ENCODE measurements around the gene LRRC9.
"Not testable (repeated sequence)": the region's sequence is repeated elsewhere in the genome, so short reads cannot be mapped to it uniquely, and the experiment has no call there.

The LRRC9 gene

DNA sequence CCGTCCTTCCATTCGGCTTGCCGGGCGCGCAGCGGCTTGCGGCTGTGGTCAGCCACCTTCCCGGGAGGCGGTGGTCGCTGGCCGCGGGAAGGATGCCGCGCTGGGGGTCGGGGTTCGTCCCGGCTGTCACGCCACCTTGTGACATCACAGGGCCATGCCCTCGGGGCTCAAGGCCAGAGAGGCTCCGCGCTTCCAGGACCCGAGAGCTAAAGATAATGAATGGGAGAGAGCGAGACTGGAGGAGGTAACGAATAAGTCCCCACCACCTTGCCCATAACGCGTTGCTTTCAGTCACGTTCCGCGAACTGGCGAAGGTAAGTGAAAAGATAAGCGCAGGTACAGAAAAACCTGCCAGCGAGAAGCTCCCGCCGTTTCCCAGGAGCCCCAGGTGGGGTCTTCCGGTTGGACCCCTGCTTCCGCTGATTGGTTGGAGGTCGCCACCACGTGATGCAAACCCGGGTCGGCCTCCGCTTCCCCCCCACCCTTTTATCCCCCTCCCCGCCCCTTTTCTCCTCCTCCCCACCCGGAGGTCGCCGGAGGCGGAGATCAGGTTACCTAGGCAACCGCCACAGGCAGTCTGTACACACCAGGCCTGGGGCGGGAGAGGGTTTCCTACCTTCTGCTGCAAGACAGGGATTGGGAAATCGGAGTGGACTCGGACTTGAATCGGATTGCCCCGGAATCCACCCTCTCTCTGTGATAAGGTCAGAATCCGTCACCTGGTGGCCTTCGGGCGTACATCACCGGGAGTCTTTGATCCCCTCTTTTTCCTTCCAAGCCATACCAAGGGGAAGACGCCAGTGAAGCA, at the start of gene LRRC9:
Gene LRRC9, plus strand, starts transcription at position 575 of the 808 bp plus-strand sequence.
- DNase-seq (ENCODE audit: low read depth) = no peak

DNA sequence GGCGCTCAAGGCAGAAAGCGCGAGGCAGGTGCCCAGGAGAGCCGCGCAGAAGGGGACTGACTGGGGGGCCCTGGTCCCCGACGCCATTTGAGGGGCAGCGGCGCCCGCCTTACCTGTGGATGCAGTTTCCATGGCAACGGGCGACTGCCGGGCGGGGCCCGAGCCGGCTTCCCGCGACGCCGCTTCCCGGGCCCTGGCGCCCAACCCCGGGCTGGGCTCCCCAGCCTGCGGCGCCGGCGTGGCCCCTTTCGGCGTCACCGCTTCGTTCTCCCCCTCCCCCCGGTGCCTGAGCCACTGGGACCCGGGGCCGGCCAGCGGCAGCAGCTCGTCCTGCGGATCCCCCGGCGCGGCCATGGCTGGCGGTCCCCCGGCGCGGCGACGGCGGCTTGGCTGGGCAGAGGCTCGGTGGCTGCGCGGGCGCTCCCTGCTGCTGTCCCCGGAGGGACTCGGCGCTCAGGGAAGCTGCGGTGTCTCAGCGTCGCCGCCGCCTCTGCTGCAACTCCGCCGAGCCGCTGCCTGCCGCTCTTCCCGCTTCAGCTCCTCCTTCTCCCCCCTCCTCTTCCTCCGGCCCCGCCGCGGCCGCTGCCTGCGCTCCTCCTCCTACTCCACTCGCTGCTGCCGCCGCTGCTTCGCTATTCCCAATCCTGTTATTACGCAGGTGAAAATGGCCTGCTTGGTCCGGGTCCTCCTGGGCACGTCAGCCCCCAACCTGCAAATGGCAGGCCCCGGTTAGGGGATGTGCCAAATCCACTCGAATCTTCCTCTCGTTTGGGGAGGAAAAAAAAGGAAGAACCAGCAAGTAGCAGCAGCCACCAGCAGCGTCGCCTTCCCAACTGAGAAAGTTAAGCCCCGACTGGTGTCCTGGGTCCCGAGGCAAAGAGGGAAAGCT, 49.4 kb upstream of the LRRC9 start, which contains the start of gene RTN1:
Gene RTN1, minus strand, starts transcription at position 500 of the 889 bp plus-strand sequence. Its CDS starts 146 bp downstream, at position 354.
- no peak for DNase-seq (ENCODE audit: low read depth)

DNA sequence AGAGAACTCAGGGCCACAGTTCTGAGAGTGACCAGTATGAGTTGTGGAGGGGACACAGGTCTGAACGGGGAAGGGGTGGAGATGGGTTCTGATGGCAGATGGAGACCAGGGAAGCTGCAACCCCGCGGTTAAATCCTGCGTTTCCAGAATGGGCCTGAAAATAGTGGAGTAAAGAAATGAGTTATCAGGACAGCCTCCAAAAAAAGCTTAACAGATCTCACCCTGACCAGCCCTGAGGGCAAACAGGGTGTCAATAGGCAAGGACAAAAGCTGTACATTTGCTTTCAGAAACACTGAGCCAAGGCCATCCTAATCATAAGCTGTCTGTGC, 48.8 kb upstream of the LRRC9 start:
- no peak for DNase-seq (ENCODE audit: low read depth)

DNA sequence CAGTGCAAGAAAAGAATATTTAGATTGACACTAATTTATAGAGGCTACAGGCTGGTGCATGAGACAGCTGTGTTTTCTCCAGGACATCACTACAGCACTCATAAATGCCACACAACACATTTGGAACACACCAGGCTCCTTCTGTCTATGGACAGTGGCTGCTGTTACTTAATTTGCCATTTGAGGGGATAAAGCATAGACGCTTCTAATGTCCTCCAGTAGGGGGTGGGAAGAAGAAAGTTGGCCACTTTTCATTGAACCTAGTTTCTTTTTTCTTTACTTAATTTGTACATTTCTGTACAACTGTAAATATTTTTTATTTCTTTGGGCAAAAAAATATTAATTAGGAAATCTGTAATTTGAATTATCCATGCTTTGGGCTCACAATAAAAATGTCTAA, 37.0 kb upstream of the LRRC9 start:
- DNase-seq (ENCODE audit: low read depth) = no peak

DNA sequence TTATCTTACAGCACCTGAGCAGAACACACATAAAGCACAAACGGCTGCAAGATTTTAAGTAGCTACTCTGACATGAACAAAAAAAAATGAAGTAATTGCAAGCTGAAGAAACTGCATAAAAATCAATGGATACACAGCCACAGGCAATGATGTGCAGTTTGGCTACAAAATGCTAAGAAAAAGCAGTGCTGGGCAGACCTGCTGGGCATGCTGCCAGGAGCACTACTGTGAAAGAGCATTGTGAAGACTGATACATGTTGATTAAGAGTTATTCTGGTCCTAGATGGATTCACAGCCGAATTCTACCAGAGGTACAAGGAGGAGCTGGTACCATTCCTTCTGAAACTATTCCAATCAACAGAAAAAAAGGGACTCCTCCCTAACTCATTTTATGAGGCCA, 29.3 kb upstream of the LRRC9 start:
- DNase-seq (ENCODE audit: low read depth) = no peak

DNA sequence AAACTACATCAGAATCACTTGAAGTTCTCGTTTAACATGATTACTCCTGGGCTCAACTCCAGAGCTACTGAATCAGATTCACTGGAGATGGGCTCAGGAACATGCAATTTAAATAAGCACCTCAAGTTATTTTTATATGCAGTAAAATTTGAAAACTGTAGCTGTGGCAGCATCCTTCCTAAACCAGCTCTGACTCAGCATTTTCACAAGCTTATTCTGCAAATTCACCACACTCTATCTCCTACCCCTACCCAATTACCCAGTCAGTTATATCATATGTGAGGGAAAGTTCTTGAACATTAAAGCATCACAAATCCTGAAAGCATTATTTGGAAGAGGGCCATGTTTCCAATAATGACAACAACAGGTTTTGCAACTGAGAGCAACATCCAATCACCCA, 24.2 kb upstream of the LRRC9 start:
- DNase-seq (ENCODE audit: low read depth) = no peak

DNA sequence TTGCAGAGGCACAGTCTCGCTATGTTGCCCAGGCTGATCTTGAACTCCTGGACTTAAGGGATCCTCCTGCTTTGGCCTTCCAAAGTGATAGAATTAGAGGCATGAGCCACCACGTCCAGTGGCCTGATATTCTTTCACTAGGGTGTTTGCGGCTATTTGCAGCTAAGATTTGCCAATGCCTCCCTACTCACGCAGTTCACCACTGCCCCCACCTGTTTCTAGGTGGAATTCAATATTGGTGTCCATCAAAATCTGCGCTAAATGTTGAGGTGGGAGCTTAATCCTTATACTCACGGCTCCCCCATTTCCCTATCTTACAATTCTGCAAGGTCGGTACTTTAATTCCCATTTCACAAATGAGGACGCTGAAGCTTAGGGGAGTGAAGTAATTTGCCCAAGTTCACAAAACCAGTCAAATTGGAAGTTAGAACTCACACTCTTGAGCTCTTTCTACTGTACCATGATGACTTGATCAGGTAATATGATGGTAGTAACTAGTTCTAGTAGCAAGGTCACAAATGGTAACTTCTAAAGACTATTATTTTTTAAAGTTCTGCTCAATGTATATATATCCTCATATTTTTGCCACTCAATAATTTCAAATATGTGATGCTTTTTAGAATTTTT, 22.1 kb upstream of the LRRC9 start:
- DNase-seq (ENCODE audit: low read depth) = no peak

DNA sequence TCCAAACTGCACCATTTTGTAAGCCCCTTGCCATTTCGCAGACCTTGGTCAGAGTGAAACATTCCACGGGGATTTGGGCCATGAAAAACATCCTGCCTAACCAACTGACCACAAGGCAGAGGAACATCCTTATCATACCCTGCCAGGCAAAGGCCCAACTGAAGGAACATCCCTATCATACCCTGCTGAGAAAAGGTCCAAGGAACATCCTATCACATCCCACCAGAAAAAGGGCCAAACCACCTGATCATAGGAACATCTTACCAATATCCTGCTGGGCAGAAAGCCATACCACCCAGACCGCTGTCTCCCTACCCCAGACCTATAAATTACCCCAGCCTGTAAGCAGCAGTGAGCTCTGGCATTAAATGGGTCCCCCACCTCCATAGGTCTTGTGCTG, 19.4 kb upstream of the LRRC9 start:
- no peak for DNase-seq (ENCODE audit: low read depth)

DNA sequence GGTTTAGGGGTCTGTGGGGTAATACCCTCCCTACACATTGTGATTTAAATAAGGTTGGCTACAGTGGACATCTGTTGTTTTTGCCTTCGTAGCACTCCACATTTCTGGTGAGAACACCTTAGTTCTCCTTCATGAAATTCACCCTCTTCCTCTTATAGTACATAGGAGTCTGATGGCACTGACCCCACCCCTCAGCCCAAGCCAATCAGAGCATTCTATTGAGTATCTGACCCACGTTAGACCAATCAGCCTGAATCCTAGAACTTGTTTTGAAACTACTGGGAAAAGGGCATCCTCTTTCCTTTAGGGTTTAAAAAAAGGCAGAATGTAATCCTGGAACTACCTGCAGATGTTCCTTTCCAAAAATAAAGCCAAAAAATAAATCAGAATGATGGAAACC, 15.8 kb upstream of the LRRC9 start:
- DNase-seq (ENCODE audit: low read depth) = no peak

DNA sequence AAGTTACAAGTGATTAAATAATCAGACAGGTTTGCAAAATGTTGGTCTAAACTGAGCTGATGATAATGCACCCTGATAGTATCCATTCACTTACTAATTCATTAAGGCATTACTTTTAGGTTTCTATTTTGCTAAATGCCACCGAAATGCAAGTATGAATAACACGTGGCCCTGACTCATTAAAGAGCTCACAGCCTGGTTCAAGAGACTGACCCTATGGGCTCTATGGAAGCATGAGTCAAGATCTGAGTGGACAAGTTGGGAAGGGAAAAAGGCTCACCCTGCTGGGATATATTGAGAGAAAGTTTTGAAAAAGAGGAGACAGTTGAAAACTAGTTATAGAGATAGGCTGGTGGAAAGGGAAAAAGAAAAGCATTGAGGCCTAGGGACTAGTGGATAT, 14.8 kb upstream of the LRRC9 start:
- DNase-seq (ENCODE audit: low read depth) = no peak

DNA sequence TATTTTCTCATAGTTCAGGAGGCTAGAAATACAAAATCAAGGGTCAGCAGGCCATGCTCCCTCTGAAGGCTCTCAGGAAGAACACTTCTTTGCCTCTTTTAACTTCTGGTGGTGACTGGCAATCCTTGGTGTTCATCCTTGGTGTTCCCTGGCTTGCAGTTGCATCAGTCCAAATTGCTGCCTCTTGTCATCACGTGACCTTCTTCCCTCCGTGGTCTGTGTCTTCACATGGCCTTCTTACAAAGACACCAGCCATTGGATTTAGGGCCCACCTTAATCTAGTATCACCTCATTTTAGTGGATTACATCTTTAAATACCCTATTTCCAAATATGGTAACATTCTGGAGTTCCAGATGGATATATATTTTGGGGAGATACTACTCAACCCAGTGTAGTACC, 7.5 kb upstream of the LRRC9 start:
- no peak for DNase-seq (ENCODE audit: low read depth)

DNA sequence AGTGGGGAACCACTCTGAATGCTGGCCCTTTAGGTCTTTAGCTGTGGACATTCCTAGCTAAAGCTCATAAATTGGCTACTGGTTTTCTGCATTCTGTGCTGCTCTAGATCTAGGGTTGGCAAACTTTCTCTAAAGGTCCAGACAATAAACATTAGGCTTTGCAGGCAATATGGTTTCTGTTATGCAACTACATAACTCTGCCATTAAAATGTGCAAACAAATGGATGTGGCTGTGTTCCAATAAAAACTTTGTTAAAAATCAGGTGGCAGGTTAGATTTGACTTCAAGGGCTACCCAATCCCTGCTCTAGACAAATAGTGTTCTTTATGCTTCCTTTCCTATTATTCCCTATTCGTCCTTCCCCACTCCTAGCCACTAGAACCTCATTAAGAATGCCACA, 6.8 kb upstream of the LRRC9 start:
- DNase-seq (ENCODE audit: low read depth) = no peak

DNA sequence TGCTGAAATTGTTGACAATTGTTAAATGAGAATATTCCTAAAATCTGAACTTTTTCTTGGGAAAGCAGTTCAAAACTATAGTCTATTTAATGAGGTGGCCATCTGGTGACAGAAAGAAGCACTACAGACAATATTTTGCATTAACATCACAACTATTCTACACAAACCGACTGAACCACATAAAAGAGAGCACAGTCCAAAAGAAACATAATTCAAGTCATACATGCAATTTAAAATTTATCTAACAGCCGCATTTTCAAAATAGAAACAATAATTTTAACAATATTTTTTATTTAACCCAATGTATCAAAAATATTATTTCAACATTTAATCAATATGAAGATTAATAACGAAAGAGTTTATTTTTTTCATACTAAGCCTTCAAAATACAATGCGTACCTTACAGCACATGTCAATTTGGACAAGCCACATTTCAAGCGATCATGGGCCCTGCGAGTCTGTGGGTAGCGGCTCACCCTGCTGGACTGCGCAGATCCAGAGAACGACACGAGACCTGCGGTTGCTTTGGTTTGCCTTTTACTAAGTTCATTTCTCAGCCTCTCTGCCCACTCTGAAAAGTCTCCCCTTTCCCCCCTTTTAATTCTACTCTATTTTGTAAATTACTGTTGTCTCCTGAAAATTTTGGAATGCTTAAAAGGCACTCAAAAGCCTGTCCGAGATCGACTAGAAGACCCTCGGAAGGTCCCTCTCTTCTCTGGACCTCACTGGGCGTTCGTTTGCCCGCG, 947 bp upstream of the LRRC9 start:
- DNase-seq (ENCODE audit: low read depth) = no peak

DNA sequence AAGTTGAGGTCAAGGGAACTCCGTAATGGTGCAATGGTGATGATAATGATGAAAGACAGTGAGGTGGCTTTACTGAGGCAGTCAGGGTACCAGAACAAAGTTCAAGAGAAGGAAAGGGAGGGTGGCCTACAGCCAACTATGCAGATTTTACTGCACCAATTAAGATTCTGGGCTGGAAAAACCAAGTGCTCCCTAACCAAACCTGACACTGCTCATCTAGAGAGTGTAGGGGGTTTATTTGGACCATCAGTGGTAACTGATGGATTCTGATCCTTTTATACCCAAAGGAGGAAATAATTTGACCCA, 387 bp downstream of the LRRC9 start:
- DNase-seq (ENCODE audit: low read depth) = no peak

DNA sequence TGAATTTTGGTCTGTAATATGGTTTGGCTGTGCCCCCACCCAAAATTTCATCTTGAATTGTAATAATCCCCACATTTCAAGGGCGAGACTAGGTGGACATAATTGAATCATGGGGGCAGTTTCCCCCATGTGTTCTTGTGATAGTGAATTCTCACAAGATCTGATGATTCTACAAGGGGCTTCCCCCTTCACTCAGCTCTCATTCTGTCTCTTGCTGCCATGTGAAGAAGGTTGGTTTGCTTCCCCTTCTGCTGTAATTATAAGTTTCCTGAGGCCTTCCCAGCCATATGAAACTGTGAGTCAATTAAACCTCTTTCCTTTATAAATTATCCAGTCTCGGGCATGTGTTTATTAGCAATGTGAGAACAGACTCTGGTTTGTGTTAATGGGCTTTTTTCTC, 5.9 kb downstream of the LRRC9 start:
- no peak for DNase-seq (ENCODE audit: low read depth)

DNA sequence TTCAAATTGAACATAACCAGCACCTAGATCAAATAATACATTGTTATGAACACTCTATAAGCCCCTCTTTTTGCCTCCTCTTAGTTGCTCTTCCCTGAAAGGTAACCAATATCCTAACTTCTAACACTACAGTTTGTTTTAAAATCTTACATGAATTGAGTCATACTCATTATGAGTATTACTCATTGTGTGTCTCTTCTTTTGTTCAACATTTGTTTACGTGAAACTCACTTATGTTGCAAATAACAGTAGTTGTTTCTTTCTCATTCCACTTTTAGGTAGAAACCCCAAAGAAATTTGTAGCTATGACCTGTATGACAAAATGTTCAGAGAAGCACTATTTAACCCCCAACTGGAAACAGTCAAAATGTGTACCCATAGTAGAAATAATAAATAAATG, 6.6 kb downstream of the LRRC9 start:
- no peak for DNase-seq (ENCODE audit: low read depth)

DNA sequence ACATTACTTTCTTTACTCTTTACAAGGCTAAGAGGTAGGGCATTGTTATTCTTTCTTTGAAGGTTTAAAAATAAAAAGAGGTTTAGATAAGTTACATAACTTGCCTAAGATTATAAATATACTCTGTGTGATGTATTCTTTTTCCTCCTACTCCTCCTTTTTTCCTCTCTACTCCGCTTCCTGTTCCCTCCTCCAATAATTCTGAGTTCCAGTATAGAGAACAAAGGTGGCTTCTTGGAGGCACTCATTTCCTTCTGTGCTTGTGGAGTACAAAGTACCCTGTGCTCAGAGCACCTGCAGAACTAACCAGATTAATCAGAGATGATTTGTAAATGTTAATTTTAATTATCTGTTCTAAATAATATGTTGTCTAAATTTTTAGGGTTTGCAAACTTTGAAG, 11.3 kb downstream of the LRRC9 start:
- no peak for DNase-seq (ENCODE audit: low read depth)

DNA sequence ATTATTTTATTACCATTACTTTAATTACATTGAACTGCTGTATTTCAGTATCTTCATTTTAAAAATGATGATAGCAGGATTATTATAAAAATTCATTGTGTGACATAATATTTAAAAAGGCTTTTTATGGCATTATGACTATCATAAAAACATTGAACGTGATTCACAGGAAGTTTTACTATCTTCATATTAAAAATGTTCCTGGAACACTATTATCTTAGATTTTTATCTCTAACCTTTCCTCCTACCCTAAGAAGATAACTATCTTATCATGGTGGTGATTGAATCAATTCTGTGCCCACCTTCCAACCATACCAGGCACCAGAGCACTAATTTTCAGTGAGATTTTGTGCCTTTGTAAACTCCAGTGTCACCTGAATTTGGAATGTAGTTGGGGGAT, 16.2 kb downstream of the LRRC9 start:
- no peak for DNase-seq (ENCODE audit: low read depth)

DNA sequence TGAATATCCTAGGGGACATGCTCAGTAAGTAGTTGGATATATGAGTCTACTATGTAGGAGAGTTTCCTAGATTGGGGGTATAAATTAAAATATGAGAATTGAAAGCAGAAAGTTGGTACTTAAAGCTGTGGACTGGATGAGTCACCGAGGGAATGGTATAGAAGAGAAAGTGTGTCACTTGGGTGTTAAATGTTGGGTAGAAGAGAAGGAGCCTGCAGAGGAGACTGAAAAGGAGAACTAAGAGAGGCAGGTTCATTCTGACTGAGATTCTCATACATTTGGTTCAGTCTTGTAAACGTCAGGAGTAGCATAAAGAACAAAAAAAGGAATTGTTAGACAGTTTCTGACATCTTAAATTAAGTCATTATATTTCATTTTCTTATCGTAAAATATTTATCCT, 19.9 kb downstream of the LRRC9 start:
- no peak for DNase-seq (ENCODE audit: low read depth)

DNA sequence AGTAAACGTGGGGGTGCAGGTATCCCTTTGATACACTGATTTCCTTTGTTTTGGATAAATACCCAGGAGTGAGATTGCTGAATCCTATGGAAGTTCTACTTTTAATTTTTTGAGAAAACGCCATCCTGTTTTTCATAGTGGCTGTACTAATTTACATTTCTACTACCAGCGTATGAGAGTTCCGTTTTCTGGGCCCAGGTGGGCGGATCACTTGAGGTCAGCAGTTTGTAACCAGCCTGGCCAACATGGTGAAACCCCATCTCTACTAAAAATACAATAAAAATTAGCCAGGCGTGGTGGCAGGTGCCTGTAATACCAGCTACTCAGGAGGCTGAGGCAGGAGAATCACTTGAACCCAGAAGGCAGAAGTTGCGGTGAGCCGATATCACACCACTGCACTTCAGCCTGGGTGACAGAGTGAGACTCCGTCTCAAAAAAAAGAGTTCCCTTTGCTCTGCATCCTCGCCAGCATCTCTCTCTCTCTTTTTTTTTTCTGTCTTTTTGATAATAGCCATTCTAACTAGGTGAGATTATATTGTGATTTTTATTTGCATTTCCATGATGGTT, 22.4 kb downstream of the LRRC9 start:
- not testable (repeated sequence) for DNase-seq (ENCODE audit: low read depth)

DNA sequence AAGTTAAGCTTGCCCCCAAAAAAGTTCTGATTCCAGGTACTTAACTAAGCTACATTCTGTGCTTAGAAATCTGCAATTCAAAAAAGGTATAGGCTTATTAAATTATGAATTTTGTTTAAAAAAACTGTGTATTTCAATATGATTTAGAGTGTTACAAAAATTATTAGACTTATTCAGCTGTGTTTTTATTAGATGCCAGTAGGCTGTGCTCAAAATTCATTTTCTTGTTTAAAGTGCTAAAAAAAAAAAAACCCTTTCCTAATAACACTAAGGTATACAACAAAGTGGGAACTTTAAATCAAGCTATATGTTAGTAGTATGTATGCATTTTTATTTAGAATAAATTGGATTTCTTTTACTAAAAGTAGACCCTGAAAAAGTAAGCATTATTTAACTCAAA, 25.0 kb downstream of the LRRC9 start:
- DNase-seq (ENCODE audit: low read depth) = no peak

DNA sequence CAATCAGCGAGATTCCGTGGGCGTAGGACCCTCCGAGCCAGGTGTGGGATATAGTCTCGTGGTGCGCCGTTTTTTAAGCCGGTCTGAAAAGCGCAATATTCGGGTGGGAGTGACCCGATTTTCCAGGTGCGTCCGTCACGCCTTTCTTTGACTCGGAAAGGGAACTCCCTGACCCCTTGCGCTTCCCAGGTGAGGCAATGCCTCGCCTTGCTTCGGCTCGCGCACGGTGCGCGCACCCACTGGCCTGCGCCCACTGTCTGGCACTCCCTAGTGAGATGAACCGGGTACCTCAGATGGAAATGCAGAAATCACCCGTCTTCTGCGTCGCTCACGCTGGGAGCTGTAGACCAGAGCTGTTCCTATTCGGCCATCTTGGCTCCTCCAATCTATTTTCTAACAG, 32.2 kb downstream of the LRRC9 start:
- DNase-seq (ENCODE audit: low read depth) = not testable (repeated sequence)

Measured in activated T-cell treated with anti-CD3 and anti-CD28 coated beads for 1 hour (primary cell).